Mesendoderm (in vitro differentiated cells): ENCODE measurements around the gene CEPT1.
A peak's percentile ranks its signal among the peaks of the same experiment; 100 is the strongest.

Experiments used
- DNase-seq: peaks from one replicate; pipeline ENCODE4 v3.0.0; 2013
- H2AK5ac ChIP-seq: 2 replicates; pipeline ENCODE4 v1.6.1; 2013; ENCODE audit warnings: low read length, inconsistent platforms
- H2BK120ac ChIP-seq: 2 replicates; pipeline ENCODE4 v1.6.1; 2013; ENCODE audit warnings: low read depth, mild to moderate bottlenecking, low read length, moderate library complexity, mixed read lengths
- H2BK15ac ChIP-seq: replicated peaks from 2 replicates; pipeline ENCODE4 v1.6.1; 2013; ENCODE audit warnings: low read depth, mild to moderate bottlenecking, moderate library complexity
- H2BK5ac ChIP-seq: 2 replicates; pipeline ENCODE4 v1.6.1; 2013; ENCODE audit warnings: low read length, inconsistent platforms
- H3K18ac ChIP-seq: 2 replicates; pipeline ENCODE4 v1.6.1; 2013; ENCODE audit warnings: mild to moderate bottlenecking, low read length, mixed read lengths
- H3K23ac ChIP-seq: one replicate; pipeline ENCODE4 v1.6.1; 2013; ENCODE audit warnings: low read length
- H3K27ac ChIP-seq: 2 replicates; pipeline ENCODE4 v1.5.1; 2013; ENCODE audit warnings: low read depth, mild to moderate bottlenecking, inconsistent platforms, low read length, moderate library complexity
- H3K27me3 ChIP-seq: 2 replicates; pipeline ENCODE4 v1.6.1; 2013; ENCODE audit warnings: low read length, control low read depth, mild to moderate bottlenecking, inconsistent platforms; ENCODE audit not compliant: insufficient read depth, poor library complexity
- H3K36me3 ChIP-seq: 2 replicates; pipeline ENCODE4 v1.6.1; 2013; ENCODE audit warnings: low read length, inconsistent platforms; ENCODE audit not compliant: control insufficient read depth, insufficient read depth
- H3K4ac ChIP-seq: one replicate; pipeline ENCODE4 v1.6.1; 2013; ENCODE audit warnings: low read depth, mild to moderate bottlenecking, low read length, moderate library complexity
- H3K4me1 ChIP-seq: 2 replicates; pipeline ENCODE4 v1.6.1; 2013; ENCODE audit warnings: low read depth, low read length, inconsistent platforms; ENCODE audit not compliant: control insufficient read depth
- H3K4me2 ChIP-seq: 2 replicates; pipeline ENCODE4 v1.6.1; 2013; ENCODE audit warnings: low read length
- H3K4me3 ChIP-seq: 2 replicates; pipeline ENCODE4 v1.5.1; 2013; ENCODE audit warnings: mild to moderate bottlenecking, low read length
- H3K56ac ChIP-seq: one replicate; pipeline ENCODE4 v1.6.1; 2013; ENCODE audit warnings: low read length
- H3K79me1 ChIP-seq: 2 replicates; pipeline ENCODE4 v1.6.1; 2013; ENCODE audit warnings: low read length, inconsistent platforms
- H3K79me2 ChIP-seq: 2 replicates; pipeline ENCODE4 v1.6.1; 2013; ENCODE audit warnings: mild to moderate bottlenecking, low read length; ENCODE audit not compliant: control insufficient read depth, insufficient read depth
- H3K9ac ChIP-seq: 2 replicates; pipeline ENCODE4 v1.6.1; 2013; ENCODE audit warnings: low read length, inconsistent platforms
- H4K5ac ChIP-seq: one replicate; pipeline ENCODE4 v1.6.1; 2013; ENCODE audit warnings: low read length
- H4K8ac ChIP-seq: one replicate; pipeline ENCODE4 v1.6.1; 2013; ENCODE audit warnings: low read depth, mild to moderate bottlenecking, control low read depth, low read length, moderate library complexity
- WGBS: extraction: QIAGEN DNeasy Blood & Tissue Kit; methylation state at CpG from one replicate; pipeline ENCODE4 v1.1.7; 2013; ENCODE audit warnings: low lambda C conversion rate, missing lambda C conversion rate; ENCODE audit not compliant: insufficient coverage; ENCODE audit errors: extremely low coverage; 5-methylcytosine and 5-hydroxymethylcytosine counted together

The CEPT1 gene

GRCh38 chr1:111148376-111148881 is 8.4 kb downstream of the CEPT1 start:
- Histone ChIP-seq H3K9ac (no peak overlapping the region), H3K27ac (no peak overlapping the region), H2AK5ac (no peak overlapping the region), H3K36me3 (no peaks in the 10 kb centered on the region), H3K4me3 (no peak overlapping the region), H3K56ac (no peak overlapping the region), H3K23ac (no peak overlapping the region), H3K18ac (no peak overlapping the region), H4K8ac (no peak overlapping the region), H2BK5ac (no peak overlapping the region), H3K27me3 (no peaks in the 10 kb centered on the region), H3K4me1 (no peaks in the 10 kb centered on the region), H3K79me2 (peaks cover 18% of the 10 kb centered on the region), H3K4ac (no peak overlapping the region), H3K79me1 (peaks cover 10% of the 10 kb centered on the region), H2BK15ac (no peak overlapping the region), H2BK120ac (no peak overlapping the region), H4K5ac (no peak overlapping the region), H3K4me2 (no peak overlapping the region)
- WGBS, result no CpG with 5 or more reads among the region's 2 CpGs
- no peak for DNase-seq

GRCh38 chr1:111151838-111152237 is 11.8 kb downstream of the CEPT1 start:
- DNase-seq, result no peak
- no peaks in the 10 kb centered on the region for H3K4me1 ChIP-seq
- WGBS, result no CpG with 5 or more reads among the region's 3 CpGs
- no peaks in the 10 kb centered on the region for H3K27me3 ChIP-seq
- peaks cover 3% of the 10 kb centered on the region for H3K79me1 ChIP-seq
- H3K9ac ChIP-seq, result no peak overlapping the region
- no peak overlapping the region for H3K56ac ChIP-seq
- no peak overlapping the region for H3K23ac ChIP-seq
- no peak overlapping the region for H3K18ac ChIP-seq
- no peak overlapping the region for H3K4me2 ChIP-seq
- no peak overlapping the region for H4K5ac ChIP-seq
- H3K4me3 ChIP-seq, result no peak overlapping the region
- H4K8ac ChIP-seq, result no peak overlapping the region
- no peak overlapping the region for H3K4ac ChIP-seq
- no peak overlapping the region for H2AK5ac ChIP-seq
- no peaks in the 10 kb centered on the region for H3K36me3 ChIP-seq
- H2BK5ac ChIP-seq, result no peak overlapping the region
- H2BK15ac ChIP-seq, result no peak overlapping the region
- H3K79me2 ChIP-seq, result peaks cover 10% of the 10 kb centered on the region
- no peak overlapping the region for H3K27ac ChIP-seq
- no peak overlapping the region for H2BK120ac ChIP-seq

- Histone ChIP-seq H3K18ac (no peak overlapping the region), H3K36me3 (no peaks in the 10 kb centered on the region), H3K4me2 (no peak overlapping the region), H3K4me3 (no peak overlapping the region), H2BK120ac (no peak overlapping the region), H3K56ac (no peak overlapping the region), H3K79me2 (peaks cover 8% of the 10 kb centered on the region), H4K8ac (no peak overlapping the region), H3K4me1 (no peaks in the 10 kb centered on the region), H2BK5ac (no peak overlapping the region), H4K5ac (no peak overlapping the region), H3K9ac (no peak overlapping the region), H3K79me1 (no peaks in the 10 kb centered on the region), H3K4ac (no peak overlapping the region), H3K27ac (no peak overlapping the region), H2AK5ac (no peak overlapping the region), H3K27me3 (no peaks in the 10 kb centered on the region), H3K23ac (no peak overlapping the region), H2BK15ac (no peak overlapping the region)
- DNase-seq, result no peak
- no CpG with 5 or more reads among the region's 5 CpGs for WGBS
Measured at GRCh38 chr1:111154021-111154999, 14.3 kb downstream of the CEPT1 start.

GRCh38 chr1:111157431-111157830 is 17.4 kb downstream of the CEPT1 start:
- Histone ChIP-seq H3K27me3 (no peaks in the 10 kb centered on the region), H3K56ac (no peak overlapping the region), H2AK5ac (no peak overlapping the region), H2BK15ac (no peak overlapping the region), H3K36me3 (no peaks in the 10 kb centered on the region), H3K9ac (no peak overlapping the region), H2BK120ac (no peak overlapping the region), H3K4ac (no peak overlapping the region), H3K79me2 (peaks cover 8% of the 10 kb centered on the region), H3K18ac (no peak overlapping the region), H3K4me3 (no peak overlapping the region), H2BK5ac (no peak overlapping the region), H3K4me2 (no peak overlapping the region), H4K5ac (no peak overlapping the region), H3K23ac (no peak overlapping the region), H4K8ac (no peak overlapping the region), H3K4me1 (no peaks in the 10 kb centered on the region), H3K27ac (no peak overlapping the region), H3K79me1 (no peaks in the 10 kb centered on the region)
- no peak for DNase-seq
- no CpG with 5 or more reads among the region's 2 CpGs for WGBS

GRCh38 chr1:111161843-111162487 is 21.9 kb downstream of the CEPT1 start:
- H3K23ac ChIP-seq, result no peak overlapping the region
- H3K4me3 ChIP-seq, result no peak overlapping the region
- no peak overlapping the region for H3K9ac ChIP-seq
- no peaks in the 10 kb centered on the region for H3K79me2 ChIP-seq
- no peak overlapping the region for H2BK5ac ChIP-seq
- H2BK120ac ChIP-seq, result no peak overlapping the region
- WGBS, result no CpG with 5 or more reads among the region's 1 CpG
- H3K27me3 ChIP-seq, result no peaks in the 10 kb centered on the region
- no peaks in the 10 kb centered on the region for H3K79me1 ChIP-seq
- H3K56ac ChIP-seq, result no peak overlapping the region
- H3K4me1 ChIP-seq, result no peaks in the 10 kb centered on the region
- H2BK15ac ChIP-seq, result no peak overlapping the region
- H4K8ac ChIP-seq, result no peak overlapping the region
- H3K4ac ChIP-seq, result no peak overlapping the region
- H4K5ac ChIP-seq, result no peak overlapping the region
- H2AK5ac ChIP-seq, result no peak overlapping the region
- no peak overlapping the region for H3K18ac ChIP-seq
- peak; percentile 59 for DNase-seq
- H3K36me3 ChIP-seq, result no peaks in the 10 kb centered on the region
- no peak overlapping the region for H3K4me2 ChIP-seq
- H3K27ac ChIP-seq, result no peak overlapping the region
